GM19238 (cell line): ENCODE results near the gene STAB1.

Experiments
- DNase-seq: peaks from one replicate; pipeline ENCODE4 v3.0.0; 2011; ENCODE audit warnings: low spot score; ENCODE audit not compliant: insufficient read length

Gene STAB1

GRCh38 chr3:52458770-52459545, 36.2 kb upstream of the STAB1 start:
- no peak for DNase-seq

- no peak for DNase-seq
Measured at GRCh38 chr3:52461874-52462273, 33.3 kb upstream of the STAB1 start.

DNA sequence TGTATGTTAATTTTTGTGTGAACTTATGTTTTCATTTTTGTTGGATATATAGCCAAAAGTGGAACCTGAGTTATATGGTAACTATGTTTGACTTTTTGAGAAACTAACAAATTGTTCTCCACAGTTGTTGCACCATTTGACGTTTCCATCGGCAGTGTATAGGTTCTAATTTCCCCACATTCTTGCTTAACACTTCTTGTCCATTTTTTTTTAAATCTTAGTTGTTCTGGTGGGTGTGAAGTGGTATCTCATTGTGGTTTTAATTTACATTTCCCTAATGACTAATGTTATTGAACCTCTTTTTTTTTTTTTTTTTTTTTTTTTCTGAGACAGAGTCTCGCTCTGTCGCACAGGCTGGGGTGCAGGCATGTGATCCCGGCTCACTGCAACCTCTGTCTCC, 31.7 kb upstream of the STAB1 start:
- DNase-seq = no peak

DNA sequence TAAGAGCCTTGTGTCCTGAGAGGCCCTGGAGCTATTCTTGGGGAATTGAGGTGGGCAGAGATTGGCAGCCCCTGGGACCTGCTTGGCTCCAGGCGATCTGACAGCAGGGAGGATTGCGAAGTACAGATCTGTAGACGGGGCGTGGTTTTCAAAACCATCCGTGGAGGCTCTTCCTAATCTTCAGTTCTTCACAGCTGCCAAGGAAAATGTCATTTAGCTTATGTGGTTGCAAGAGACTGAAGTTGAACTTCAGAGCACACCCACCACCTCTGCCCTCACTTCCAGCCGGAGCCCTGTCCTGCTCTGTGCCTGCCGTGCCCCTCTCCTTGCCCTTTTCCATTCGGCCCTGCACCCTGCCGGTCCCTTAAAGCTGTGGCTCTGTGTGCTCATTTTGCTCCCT, 26.8 kb upstream of the STAB1 start:
- DNase-seq = no peak

- DNase-seq = no peak
Measured at GRCh38 chr3:52469001-52469400, 26.1 kb upstream of the STAB1 start.

DNA sequence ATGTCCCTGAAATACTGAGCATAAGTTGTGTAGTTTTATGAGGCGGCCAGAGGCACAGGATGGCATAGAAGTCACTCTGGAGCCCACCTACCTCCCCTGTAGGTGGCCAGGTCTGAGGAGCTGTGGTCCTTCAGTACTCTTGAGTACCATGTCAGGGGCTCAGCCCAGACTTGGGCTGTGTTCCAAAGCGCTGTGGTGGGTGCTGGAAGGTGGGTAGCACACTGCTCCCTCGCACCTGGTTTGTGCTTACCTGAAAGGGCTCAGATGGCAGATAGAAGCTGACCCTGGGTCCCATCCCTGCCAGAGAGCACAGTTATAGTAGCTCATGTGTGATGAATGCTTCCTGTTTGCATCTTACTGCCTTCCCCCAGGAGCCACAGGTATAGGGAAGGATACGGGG, 24.2 kb upstream of the STAB1 start:
- DNase-seq = no peak

DNA sequence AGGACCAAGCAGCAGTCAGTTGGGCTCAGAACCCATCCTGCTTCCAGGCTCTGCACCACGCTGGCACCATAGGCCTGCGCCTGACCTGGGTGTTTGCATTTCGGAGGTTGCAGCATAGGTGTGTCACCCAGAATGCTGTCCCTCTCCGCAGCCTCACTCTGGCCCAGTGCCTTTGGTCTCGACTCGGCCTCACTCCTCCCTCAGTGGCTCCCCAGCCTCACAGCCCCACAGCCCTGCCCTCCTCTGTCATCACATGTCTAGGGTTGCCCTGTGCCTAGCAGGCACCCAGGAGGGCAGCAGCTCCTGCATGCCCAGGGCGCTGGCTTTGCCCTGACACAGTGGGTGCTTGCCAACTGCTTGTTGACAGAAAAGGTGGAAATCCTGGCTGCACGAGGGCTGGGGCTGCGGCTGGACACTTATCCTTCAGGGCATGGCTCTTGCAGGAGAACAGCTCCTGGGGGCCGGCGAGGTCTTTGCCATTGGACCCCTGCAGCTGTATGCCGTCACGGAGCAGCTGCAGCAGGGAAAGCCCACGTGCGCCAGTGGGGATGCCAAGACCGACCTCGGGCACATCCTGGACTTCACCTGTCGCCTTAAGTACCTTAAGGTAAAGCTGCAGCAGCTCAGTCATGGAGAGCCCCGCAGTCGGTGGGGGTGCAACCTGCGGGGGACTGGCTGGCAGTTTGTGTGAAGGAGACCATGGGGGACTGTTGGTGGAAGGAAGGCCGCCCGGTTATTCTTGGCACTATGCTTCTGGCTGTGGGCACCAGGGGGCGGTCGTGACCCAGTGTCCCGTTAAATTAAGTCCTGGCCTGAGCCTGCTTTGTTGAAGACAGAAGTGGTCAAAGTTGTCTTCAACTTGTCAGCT, 23.5 kb upstream of the STAB1 start:
- DNase-seq = peak; percentile 49

- no peak for DNase-seq
Measured at GRCh38 chr3:52472239-52473000, 22.7 kb upstream of the STAB1 start.

DNA sequence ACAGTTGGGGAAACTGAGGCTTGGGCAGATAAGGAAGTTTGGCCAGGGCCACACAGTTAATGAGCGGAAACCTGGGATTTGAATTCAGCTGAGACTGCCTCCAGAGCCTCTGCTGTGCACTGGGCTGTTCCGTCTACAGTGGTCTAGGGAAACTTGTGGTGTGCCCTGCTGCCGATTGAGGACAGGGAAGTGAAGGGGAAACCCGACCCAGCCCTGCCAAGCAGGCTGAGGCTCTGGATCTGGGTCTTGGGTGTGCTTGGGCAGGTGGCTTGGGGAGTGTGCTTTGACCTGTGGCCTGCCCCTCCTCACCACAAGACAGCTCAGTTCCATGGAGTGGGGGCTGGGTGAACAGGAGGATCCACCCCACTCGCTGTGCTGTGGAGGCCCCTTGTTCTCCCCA, 22.1 kb upstream of the STAB1 start:
- DNase-seq = no peak

- DNase-seq = no peak
Measured at GRCh38 chr3:52477076-52477795, 17.9 kb upstream of the STAB1 start.

DNA sequence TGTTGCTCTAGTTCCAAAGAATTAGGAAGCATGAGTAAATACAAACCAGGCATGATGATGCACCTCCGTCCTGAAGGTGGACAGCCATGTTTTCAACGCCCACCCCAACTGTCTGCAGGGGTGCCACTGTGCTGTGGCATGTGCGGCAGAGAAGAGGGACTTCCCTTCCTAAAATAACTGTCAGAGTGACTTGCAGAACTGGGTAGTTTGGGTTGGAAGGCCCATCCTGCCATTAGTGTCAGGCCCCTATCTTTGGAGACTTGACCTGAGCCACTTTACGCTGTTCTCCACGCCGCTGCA, 17.4 kb upstream of the STAB1 start:
- no peak for DNase-seq

GRCh38 chr3:52479037-52479876, 15.9 kb upstream of the STAB1 start:
- DNase-seq = no peak

- no peak for DNase-seq
Measured at GRCh38 chr3:52479877-52480575, 15.1 kb upstream of the STAB1 start.

DNA sequence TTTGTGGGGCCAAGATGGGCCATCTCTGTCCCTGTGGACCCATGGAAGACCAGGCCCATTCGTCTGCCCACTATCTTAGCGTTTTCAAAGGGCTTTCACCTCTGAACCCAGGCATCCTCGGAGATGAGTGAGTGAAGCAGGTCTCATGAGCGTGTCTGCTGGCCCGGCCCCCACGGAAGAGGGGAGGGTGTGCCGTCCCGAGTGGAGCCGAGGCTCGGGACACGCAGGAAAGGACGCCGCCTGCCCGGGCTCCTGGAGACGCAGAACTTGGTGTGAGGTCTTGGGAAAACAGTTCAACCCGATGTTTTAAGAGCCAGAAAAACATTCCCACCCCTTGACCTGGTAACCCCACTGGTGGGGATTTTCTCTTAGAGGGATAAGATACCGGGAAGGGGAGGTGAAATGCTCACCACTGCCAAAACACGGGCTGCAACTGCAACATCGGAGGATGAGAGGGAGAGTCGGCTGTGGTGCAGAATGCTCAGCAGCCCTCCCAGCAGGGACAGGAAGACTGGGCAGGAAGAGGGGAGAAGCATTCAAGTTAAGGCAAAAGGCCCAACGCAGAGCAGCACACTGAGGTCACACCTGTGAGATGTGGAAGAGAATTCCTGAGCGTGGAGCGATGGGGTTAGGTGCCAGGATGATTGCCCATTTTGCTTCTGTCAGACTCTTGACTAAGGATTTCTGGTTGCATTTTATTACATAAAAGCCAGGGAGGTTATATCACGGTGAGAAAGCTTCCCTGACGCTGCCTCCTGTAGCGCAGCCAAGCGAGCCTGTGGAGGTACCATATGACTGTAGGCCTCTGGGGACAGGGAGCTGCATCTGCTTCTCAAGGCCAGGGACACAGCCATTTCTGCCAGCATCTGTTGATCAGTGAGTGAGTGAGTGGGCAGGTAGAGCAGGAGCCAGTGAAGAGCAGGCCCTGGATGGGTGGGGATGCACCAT, 14.1 kb upstream of the STAB1 start:
- no peak for DNase-seq

GRCh38 chr3:52481819-52482521, 13.2 kb upstream of the STAB1 start:
- DNase-seq = no peak

GRCh38 chr3:52483081-52483480, 12.1 kb upstream of the STAB1 start:
- no peak for DNase-seq

- DNase-seq = no peak
Measured at GRCh38 chr3:52483577-52484381, 11.4 kb upstream of the STAB1 start.
